A673 (cell line): ENCODE data around the gene SSTR5. TPM values are rescaled to one million over a fixed set of nuclear protein-coding genes. Genes with fewer than 3 reads are reported as not detected.

ENCODE experiments used
- BruUV-seq: library from RNA; stranded (reverse); fragments of 400-500 nt; replicated peaks from 2 replicates; lab custom pipeline; 2021; lab: Mats Ljungman, UMichigan
- CTCF ChIA-PET: fragments of 300-600 bp; sonication (Branson Sonifier 250); formaldehyde crosslinking; loops from one replicate; lab custom pipeline; 2022; ENCODE audit warnings: antibody characterized with exemption; lab: Charles Lee
- POLR2A ChIA-PET: fragments of 300-600 bp; sonication (Branson Sonifier 250); formaldehyde crosslinking; loops from one replicate; lab custom pipeline; 2022; ENCODE audit warnings: antibody characterized with exemption; ENCODE audit not compliant: low non-redundant PET; lab: Charles Lee
- DNase-seq: peaks from one replicate; pipeline ENCODE4 v3.0.0-alpha.2; 2015; ENCODE audit warnings: low spot score
- H3K27ac ChIP-seq: fragments of 200-600 bp; sonication (generic); 2 replicates; pipeline ENCODE4 v1.5.1; 2016; ENCODE audit warnings: mixed run types, low read depth, mild to moderate bottlenecking, mixed read lengths, antibody characterized with exemption, low read length; ENCODE audit not compliant: poor library complexity, severe bottlenecking
- H3K27me3 ChIP-seq: fragments of 200-600 bp; sonication (generic); replicated peaks from 2 replicates; pipeline ENCODE4 v1.6.1; 2017; ENCODE audit warnings: mixed run types, low read depth, mild to moderate bottlenecking, mixed read lengths, antibody characterized with exemption, low read length; ENCODE audit not compliant: insufficient read depth, poor library complexity
- H3K36me3 ChIP-seq: fragments of 200-600 bp; sonication (generic); 2 replicates; pipeline ENCODE4 v1.6.1; 2016; ENCODE audit warnings: mixed run types, mild to moderate bottlenecking, mixed read lengths, antibody characterized with exemption, low read length; ENCODE audit not compliant: insufficient read depth, poor library complexity, severe bottlenecking
- H3K4me1 ChIP-seq: fragments of 200-600 bp; sonication (generic); 2 replicates; pipeline ENCODE4 v1.6.1; 2017; ENCODE audit warnings: mixed run types, mild to moderate bottlenecking, mixed read lengths, antibody characterized with exemption, low read length; ENCODE audit not compliant: insufficient read depth, poor library complexity, severe bottlenecking
- H3K4me3 ChIP-seq: fragments of 200-600 bp; sonication (generic); 2 replicates; pipeline ENCODE4 v1.5.1; 2016; ENCODE audit warnings: low read depth, mixed run types, mild to moderate bottlenecking, mixed read lengths, low read length; ENCODE audit not compliant: poor library complexity, severe bottlenecking
- H3K9me3 ChIP-seq: fragments of 200-600 bp; sonication (generic); 2 replicates; pipeline ENCODE4 v1.6.1; 2016; ENCODE audit warnings: mixed run types, low read depth, mild to moderate bottlenecking, mixed read lengths, antibody characterized with exemption, low read length; ENCODE audit not compliant: poor library complexity, severe bottlenecking
- EZH2 ChIP-seq: fragments of 200-600 bp; sonication (generic); IDR thresholded peaks from 2 replicates; pipeline ENCODE4 v1.6.1; 2017; ENCODE audit warnings: borderline replicate concordance, low read depth, mild to moderate bottlenecking, mixed read lengths, antibody characterized with exemption, low read length; ENCODE audit not compliant: poor library complexity, severe bottlenecking
- intact Hi-C: fragments of 100-400 bp; cut with micrococcal nuclease; formaldehyde crosslinking; loops from one replicate; pipeline ENCODE4 v1.10.0; 2022; ENCODE audit not compliant: unreplicated experiment
- total RNA-seq: library from RNA; stranded (reverse); gene quantifications from 2 replicates; pipeline ENCODE4 v1.2.3, GENCODE V29; 2021
- TF ChIP-seq, protein P1 (sequence below): fragments of 300-800, 200-600 bp; sonication (generic); conservative IDR thresholded peaks from 2 replicates; pipeline ENCODE4 v1.5.1; 2017; ENCODE audit warnings: low read depth, mild to moderate bottlenecking, antibody characterized with exemption, low read length, moderate library complexity, mixed read lengths

Gene SSTR5
- total RNA-seq, 1 experiment from 2014 or later = not detected

DNA sequence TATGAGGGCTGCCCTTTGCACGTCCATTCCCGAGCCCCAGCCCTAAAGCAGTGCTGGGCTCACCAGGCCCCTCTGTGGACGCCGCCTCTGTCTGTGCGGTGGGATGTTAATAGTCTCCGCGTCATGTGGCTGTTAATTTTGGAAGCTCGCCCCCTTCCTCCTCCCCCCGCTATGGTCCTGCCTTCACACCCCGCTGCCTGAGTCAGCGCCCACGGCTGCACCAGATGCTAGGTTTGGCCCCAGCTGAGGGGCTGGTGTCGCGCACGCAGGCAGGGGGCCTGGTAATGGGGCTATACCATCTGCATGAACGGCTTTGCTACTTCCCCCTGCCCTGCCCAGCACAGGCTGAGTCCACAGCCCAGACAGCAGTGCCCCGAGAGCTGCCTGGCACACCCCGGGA is 4.1 kb upstream of the SSTR5 start:
- Histone ChIP-seq H3K4me3 (no peak overlapping the region), H3K4me1 (no peaks in the 10 kb centered on the region), H3K9me3 (no peaks in the 10 kb centered on the region), H3K36me3 (no peaks in the 10 kb centered on the region), H3K27ac (no peak overlapping the region), H3K27me3 (peaks cover 96% of the 10 kb centered on the region)
- TF ChIP-seq EZH2 = no peak
- no TSS peak for BruUV-seq
- intact Hi-C loops = no loop called here
- ChIA-PET POLR2A (interaction anchor here (0.6 kb wide), 1 partner anchor 29 kb away, joined by 3 read pairs; no protein-coding TSS in a partner anchor), CTCF (no interaction called here)
- DNase-seq = no peak

DNA sequence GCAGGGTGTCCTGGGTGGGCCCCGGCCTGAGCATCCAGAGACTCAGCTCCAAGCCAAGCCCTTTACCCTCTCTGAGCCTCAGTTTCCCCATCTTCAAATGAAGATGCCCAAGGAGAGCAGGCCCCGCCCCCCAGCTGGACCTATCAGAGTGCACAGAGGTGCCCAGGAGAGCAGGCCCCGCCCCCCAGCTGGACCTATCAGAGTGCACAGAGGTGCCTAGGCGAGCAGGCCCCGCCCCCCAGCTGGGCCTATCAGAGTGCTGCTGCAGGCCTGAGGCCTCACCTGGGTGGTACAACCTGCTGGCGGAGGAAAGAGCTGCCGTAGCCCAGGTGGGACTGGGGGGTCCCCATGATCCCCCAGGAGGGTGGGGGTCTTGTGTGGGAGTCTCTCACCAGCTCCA is 3.4 kb upstream of the SSTR5 start:
- POLR2A ChIA-PET = interaction anchor here (0.6 kb wide), 1 partner anchor 28 kb away, joined by 3 read pairs; no protein-coding TSS in a partner anchor
- Histone ChIP-seq H3K4me3 (no peak overlapping the region), H3K27ac (no peak overlapping the region), H3K4me1 (no peaks in the 10 kb centered on the region), H3K27me3 (peaks cover 96% of the 10 kb centered on the region), H3K36me3 (no peaks in the 10 kb centered on the region), H3K9me3 (no peaks in the 10 kb centered on the region)
- BruUV-seq = no TSS peak
- DNase-seq = no peak
- TF ChIP-seq EZH2 = no peak
- TF ChIP-seq, protein P1, sequence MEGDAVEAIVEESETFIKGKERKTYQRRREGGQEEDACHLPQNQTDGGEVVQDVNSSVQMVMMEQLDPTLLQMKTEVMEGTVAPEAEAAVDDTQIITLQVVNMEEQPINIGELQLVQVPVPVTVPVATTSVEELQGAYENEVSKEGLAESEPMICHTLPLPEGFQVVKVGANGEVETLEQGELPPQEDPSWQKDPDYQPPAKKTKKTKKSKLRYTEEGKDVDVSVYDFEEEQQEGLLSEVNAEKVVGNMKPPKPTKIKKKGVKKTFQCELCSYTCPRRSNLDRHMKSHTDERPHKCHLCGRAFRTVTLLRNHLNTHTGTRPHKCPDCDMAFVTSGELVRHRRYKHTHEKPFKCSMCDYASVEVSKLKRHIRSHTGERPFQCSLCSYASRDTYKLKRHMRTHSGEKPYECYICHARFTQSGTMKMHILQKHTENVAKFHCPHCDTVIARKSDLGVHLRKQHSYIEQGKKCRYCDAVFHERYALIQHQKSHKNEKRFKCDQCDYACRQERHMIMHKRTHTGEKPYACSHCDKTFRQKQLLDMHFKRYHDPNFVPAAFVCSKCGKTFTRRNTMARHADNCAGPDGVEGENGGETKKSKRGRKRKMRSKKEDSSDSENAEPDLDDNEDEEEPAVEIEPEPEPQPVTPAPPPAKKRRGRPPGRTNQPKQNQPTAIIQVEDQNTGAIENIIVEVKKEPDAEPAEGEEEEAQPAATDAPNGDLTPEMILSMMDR = no peak
- CTCF ChIA-PET = interaction anchor here (0.6 kb wide), 1 partner anchor 12 kb away, joined by 11 read pairs; no protein-coding TSS in a partner anchor
- intact Hi-C loops = no loop called here

DNA sequence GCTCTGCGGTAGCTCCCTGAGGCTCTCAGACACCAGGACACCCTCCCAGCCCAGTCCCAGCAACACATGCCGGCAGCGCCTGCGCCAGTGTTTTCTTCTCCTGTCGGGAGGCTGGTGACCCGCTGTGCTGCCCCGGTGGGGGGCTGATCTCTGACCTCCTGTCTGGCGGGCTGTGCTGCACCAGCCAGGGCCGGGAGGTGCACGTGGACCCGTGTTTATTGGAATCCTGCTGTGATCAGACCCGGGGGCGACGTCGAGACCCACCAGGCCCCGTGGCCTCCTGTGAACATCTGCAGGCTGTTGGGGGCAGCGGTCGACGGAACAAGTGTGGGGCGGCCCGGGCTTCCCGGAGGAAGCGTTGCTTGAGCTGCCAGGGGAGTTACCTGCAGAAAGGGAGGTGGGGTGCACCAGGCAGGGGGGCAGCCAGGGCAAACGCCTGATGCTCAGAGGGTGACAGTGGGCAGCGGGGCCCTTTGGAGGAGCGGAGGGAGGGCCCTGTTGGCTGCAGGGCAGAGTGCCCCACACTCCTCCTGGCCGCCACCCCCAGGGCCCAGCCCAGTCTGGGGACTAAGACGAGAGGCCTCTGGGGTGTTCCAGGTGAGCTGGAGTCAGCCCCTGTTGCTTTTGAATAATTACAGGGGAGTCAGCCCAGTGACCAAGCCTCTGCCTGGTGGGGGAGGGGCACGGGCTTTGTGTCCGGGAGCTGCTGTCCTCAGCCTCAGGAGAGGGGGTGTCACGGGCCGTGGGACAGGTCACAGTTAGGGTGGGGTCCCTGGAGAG is 2.3 kb upstream of the SSTR5 start:
- Histone ChIP-seq H3K9me3 (no peaks in the 10 kb centered on the region), H3K27ac (no peak overlapping the region), H3K4me1 (no peaks in the 10 kb centered on the region), H3K27me3 (peaks cover 96% of the 10 kb centered on the region), H3K4me3 (no peak overlapping the region), H3K36me3 (no peaks in the 10 kb centered on the region)
- ChIA-PET POLR2A (no interaction called here), CTCF (no interaction called here)
- TF ChIP-seq, protein P1 = no peak
- TF ChIP-seq EZH2 = peak; percentile 26
- no peak for DNase-seq
- BruUV-seq = no TSS peak
- intact Hi-C loops = no loop called here
